ENCODE data around the gene ERICH6B. TPM values are rescaled to one million over a fixed set of nuclear protein-coding genes. Genes with fewer than 3 reads are reported as not detected.
"Not testable (repeated sequence)": the region's sequence is repeated elsewhere in the genome, so short reads cannot be mapped to it uniquely, and the experiment has no call there.

ERICH6B gene
- total RNA-seq, result not detected

GRCh38 chr13:45615501-45616101 lies at the start of gene ERICH6B:
Gene ERICH6B (minus strand): TSS chr13:45615739. CDS start chr13:45597005, 18,734 bp downstream.
- Histone ChIP-seq H3K4me3 (peak within 1 kb of the TSS in 1 of 4 donors; percentile 38), H3K4me1 (peaks cover 0 to 6% (median 0%) of the 10 kb centered on the region in 3 donors), H3K27ac (no peak within 1 kb of the TSS), H3K36me3 (no peaks in the 10 kb centered on the region), H3K27me3 (peaks cover 0 to 86% (median 0%) of the 10 kb centered on the region in 4 donors), H3K9me3 (no peaks in the 10 kb centered on the region)
- intact Hi-C loops (cut with DNase I), result no loop called here
- no peak for TF ChIP-seq POLR2A (IDR thresholded peaks at IDR 0.05)
- TF ChIP-seq CTCF (IDR thresholded peaks at IDR 0.05), result no peak
- no peak for DNase-seq
- WGBS, 2 donors, result 4 to 11% methylated on average over 18 to 26 of the region's 27 CpGs

- 93 to 100% methylated on average over 1 of the region's 1 CpG for WGBS, 2 donors
- H3K4me3 ChIP-seq; H3K36me3 ChIP-seq; DNase-seq; H3K9me3 ChIP-seq; intact Hi-C loops (cut with DNase I); H3K27me3 ChIP-seq; H3K27ac ChIP-seq; H3K4me1 ChIP-seq: not testable (repeated sequence)
These were observed 47.4 kb upstream of the ERICH6B start for GRCh38 chr13:45662903-45663302.

- no peak for DNase-seq
- no peaks in the 10 kb centered on the region for H3K27me3 ChIP-seq
- H3K9me3 ChIP-seq, result no peaks in the 10 kb centered on the region
- H3K27ac ChIP-seq, result no peak overlapping the region
- WGBS, 2 donors, result 67% methylated on average over 1 of the region's 1 CpG
- H3K36me3 ChIP-seq, result no peaks in the 10 kb centered on the region
- H3K4me3 ChIP-seq, result no peak overlapping the region
- H3K4me1 ChIP-seq, result no peaks in the 10 kb centered on the region
- TF ChIP-seq POLR2A (IDR thresholded peaks at IDR 0.05) (no peak), CTCF (IDR thresholded peaks at IDR 0.05) (no peak)
- intact Hi-C loops (cut with DNase I), result no loop called here
These were observed 46.6 kb upstream of the ERICH6B start for GRCh38 chr13:45662162-45662561.

GRCh38 chr13:45660458-45660857 lies 44.9 kb upstream of the ERICH6B start:
- H3K36me3 ChIP-seq; H3K4me3 ChIP-seq; H3K4me1 ChIP-seq; intact Hi-C loops (cut with DNase I); DNase-seq; H3K27ac ChIP-seq; H3K9me3 ChIP-seq; H3K27me3 ChIP-seq: not testable (repeated sequence)
- WGBS, 2 donors, result 13 to 22% methylated on average over 1 of the region's 1 CpG

- Histone ChIP-seq H3K4me3 (no peak overlapping the region), H3K36me3 (no peaks in the 10 kb centered on the region), H3K27me3 (no peaks in the 10 kb centered on the region), H3K4me1 (no peaks in the 10 kb centered on the region), H3K27ac (no peak overlapping the region), H3K9me3 (no peaks in the 10 kb centered on the region)
- DNase-seq, result no peak
- TF ChIP-seq CTCF (IDR thresholded peaks at IDR 0.05), result no peak
- TF ChIP-seq POLR2A (IDR thresholded peaks at IDR 0.05), result no peak
- intact Hi-C loops (cut with DNase I), result no loop called here
- 65 to 68% methylated on average over 3 of the region's 3 CpGs for WGBS, 2 donors
These were observed 44.0 kb upstream of the ERICH6B start for GRCh38 chr13:45659536-45659935.

GRCh38 chr13:45658586-45659235 lies 43.2 kb upstream of the ERICH6B start:
- TF ChIP-seq POLR2A (IDR thresholded peaks at IDR 0.05), result no peak

More at GRCh38 chr13:45658586-45659235, 43.2 kb upstream of the ERICH6B start:
- intact Hi-C loops (cut with DNase I), result no loop called here
- no peak overlapping the region for H3K4me3 ChIP-seq
- 36 to 47% methylated on average over 5 of the region's 5 CpGs for WGBS, 2 donors
- H3K27me3 ChIP-seq, result no peaks in the 10 kb centered on the region
- H3K4me1 ChIP-seq, result no peaks in the 10 kb centered on the region
- no peak for DNase-seq
- no peaks in the 10 kb centered on the region for H3K36me3 ChIP-seq
- no peaks in the 10 kb centered on the region for H3K9me3 ChIP-seq
- no peak overlapping the region for H3K27ac ChIP-seq
